BE2C (cell line): ENCODE data around the gene PTPRN2.

Experiments used
- DNase-seq: peaks from one replicate; pipeline ENCODE4 v3.0.0-alpha.2; 2020
- H3K27me3 ChIP-seq: fragments of 250-450 bp; sonication (Bioruptor Pico); 2 replicates; pipeline ENCODE4 v1.5.1; 2020; ENCODE audit warnings: mild to moderate bottlenecking
- H3K36me3 ChIP-seq: fragments of 250-450 bp; sonication (Bioruptor Pico); 2 replicates; pipeline ENCODE4 v1.5.1; 2020; ENCODE audit warnings: mild to moderate bottlenecking
- H3K4me1 ChIP-seq: fragments of 250-450 bp; sonication (Bioruptor Pico); 2 replicates; pipeline ENCODE4 v1.5.1; 2020
- H3K4me3 ChIP-seq: 2 replicates; pipeline ENCODE4 v1.5.1; 2011; ENCODE audit warnings: low read depth, low read length
- H3K9me3 ChIP-seq: fragments of 250-450 bp; sonication (Bioruptor Pico); 2 replicates; pipeline ENCODE4 v1.5.1; 2020
- TF ChIP-seq, protein P1 (sequence below): IDR thresholded peaks from 2 replicates; pipeline ENCODE4 v1.5.1; 2012; ENCODE audit warnings: mild to moderate bottlenecking, low read depth, low read length

Gene PTPRN2

DNA sequence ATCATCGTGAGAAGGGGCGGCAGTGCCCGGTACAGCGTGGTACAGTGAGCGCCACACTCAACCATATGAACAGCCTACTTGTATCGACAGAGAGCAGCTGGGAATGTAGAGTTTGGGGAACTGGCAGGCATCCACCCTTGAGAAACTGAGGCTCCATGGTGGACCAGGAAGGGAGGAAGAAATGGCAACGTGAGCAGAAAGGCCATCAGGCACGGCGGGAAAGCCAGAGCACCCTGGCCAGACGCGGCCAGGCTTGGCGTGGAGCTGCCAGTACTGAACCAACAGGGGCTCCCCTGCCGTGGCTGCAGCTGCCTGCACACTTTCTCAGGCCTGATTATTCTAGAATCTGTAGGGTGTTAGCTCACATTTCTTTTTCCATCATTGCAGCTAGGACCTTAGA is 442.3 kb downstream of the PTPRN2 start:
- H3K27me3 ChIP-seq, result no peaks in the 10 kb centered on the region

DNA sequence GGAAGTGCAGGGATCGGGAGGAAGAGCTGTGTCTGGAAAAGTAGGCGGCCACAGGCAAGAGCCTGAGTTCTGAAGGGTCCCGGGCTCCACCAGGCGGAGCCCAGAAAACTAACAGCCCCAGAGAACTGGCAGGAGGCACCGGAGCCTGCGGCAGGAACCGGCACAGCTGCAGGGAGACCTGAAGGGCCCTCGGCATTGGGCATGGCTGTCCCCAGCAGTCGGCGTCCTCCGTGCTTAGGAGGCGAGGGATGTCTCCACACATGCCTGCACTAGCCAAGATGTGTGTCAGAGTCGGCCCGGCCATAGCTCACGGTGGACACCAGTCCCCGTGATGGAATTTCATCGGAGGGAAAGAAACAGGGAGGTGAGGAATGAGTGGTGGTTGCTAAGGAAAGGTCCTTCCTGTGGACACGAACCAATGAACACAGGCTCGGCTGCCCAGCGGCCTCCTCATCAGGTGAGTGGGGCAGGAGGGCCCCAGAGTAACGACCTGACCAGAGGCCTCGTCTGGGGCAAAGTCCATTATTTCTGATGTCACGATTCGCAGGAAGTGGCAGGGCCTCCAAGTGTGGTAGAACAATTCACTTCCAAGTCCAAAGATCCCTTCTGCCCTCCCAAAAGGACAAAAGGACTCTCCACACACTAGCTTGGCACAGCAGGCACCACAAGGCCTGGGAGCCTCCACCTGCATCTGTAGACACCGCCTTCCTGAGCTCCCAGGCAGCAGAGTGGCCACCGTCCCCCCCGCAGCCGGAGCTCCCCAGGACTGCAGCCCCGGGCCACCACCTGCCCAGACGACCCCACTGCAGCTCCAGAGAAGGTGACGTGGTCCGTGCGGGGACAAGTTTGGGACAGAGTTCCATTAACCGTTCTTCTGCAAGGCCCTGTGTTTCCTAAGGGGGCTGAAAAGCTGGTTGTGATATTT is 444.2 kb downstream of the PTPRN2 start:
- Histone ChIP-seq H3K27me3 (no peaks in the 10 kb centered on the region), H3K4me1 (no peaks in the 10 kb centered on the region), H3K9me3 (no peaks in the 10 kb centered on the region), H3K36me3 (no peaks in the 10 kb centered on the region), H3K4me3 (no peak overlapping the region)
- TF ChIP-seq, protein P1, sequence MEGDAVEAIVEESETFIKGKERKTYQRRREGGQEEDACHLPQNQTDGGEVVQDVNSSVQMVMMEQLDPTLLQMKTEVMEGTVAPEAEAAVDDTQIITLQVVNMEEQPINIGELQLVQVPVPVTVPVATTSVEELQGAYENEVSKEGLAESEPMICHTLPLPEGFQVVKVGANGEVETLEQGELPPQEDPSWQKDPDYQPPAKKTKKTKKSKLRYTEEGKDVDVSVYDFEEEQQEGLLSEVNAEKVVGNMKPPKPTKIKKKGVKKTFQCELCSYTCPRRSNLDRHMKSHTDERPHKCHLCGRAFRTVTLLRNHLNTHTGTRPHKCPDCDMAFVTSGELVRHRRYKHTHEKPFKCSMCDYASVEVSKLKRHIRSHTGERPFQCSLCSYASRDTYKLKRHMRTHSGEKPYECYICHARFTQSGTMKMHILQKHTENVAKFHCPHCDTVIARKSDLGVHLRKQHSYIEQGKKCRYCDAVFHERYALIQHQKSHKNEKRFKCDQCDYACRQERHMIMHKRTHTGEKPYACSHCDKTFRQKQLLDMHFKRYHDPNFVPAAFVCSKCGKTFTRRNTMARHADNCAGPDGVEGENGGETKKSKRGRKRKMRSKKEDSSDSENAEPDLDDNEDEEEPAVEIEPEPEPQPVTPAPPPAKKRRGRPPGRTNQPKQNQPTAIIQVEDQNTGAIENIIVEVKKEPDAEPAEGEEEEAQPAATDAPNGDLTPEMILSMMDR, result no peak
- DNase-seq, result no peak

More for the DNA sequence above, 442.3 kb downstream of the PTPRN2 start:
- no peaks in the 10 kb centered on the region for H3K36me3 ChIP-seq
- H3K4me3 ChIP-seq, result no peak overlapping the region
- TF ChIP-seq, protein P1, result no peak
- H3K4me1 ChIP-seq, result no peaks in the 10 kb centered on the region
- no peaks in the 10 kb centered on the region; the same call in 1 of the 2 replicates for H3K9me3 ChIP-seq
- no peak for DNase-seq

DNA sequence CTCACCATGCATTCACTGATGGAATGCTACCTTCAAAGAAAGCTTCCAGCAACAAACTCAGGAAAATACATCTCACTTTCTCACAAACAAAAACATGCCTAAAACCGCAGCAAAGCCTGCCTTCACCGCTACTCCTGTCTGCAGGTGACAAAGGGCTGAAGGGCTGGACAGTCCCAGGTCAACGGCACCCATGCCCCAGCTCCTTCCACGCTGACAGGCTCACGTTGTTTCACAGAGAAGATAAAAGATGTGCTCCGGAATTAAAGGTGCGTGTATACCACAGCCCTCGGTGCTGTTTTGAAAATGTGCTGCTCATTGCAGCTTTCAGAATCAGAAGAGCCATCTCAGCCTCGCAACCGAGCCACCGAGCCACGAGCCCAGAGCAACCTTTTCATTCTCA is 445.0 kb downstream of the PTPRN2 start:
- Histone ChIP-seq H3K4me1 (no peaks in the 10 kb centered on the region), H3K36me3 (no peaks in the 10 kb centered on the region), H3K4me3 (no peak overlapping the region), H3K27me3 (no peaks in the 10 kb centered on the region), H3K9me3 (no peaks in the 10 kb centered on the region)
- no peak for DNase-seq
- TF ChIP-seq, protein P1, result no peak

DNA sequence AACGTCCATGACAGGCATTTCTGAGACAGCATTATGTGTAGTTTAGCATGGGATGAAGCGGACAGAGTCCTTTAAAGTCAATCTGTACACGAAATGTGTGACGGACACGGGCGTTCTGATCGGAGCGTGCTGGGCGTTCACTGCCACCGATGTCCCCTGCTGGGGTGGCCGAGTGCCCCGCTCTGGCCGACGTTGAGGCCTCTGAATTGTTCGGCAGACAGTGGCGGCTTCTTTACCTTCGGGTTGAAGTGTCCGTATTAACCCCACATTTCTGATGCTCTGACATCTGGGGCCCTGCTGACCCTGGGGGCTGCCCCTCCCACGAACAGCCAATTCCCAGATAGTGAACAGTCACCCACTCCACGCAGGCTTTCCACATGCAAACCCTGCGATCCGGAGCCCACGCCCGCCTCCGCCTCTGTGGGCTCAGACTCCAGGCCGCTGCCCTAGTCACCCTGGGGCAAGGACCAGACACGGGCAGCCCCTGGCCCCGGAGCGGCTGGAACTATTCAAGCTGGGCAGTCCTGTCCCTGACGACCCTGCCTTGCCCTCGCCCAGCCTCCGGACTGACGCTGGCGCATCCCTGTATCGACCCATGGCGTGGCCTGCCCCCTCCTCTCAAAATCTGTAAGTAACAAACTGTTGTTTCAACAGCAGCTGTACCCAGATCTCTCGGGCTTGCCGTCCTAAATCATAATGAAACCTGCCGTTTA is 445.7 kb downstream of the PTPRN2 start:
- TF ChIP-seq, protein P1, result no peak
- Histone ChIP-seq H3K4me3 (no peak overlapping the region), H3K36me3 (no peaks in the 10 kb centered on the region), H3K9me3 (no peaks in the 10 kb centered on the region), H3K27me3 (no peaks in the 10 kb centered on the region), H3K4me1 (no peaks in the 10 kb centered on the region)
- no peak for DNase-seq

DNA sequence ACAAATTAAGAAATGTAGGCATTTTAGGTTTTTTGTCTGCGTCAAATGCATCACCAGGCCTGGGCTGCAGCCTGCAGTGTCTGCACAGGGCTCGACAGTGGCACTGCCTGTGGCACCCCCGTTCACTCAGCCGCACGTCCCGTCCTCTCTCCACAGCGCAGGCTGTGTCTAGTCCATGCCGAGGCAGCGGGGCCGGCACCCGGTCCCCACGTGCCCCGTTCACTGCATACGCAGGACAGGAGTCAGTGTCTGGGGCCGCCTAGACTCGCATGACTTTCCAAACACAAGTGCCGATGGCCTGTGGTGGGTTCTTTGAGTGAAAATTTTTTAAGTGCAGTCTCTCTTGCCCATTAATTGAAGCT is 446.4 kb downstream of the PTPRN2 start:
- Histone ChIP-seq H3K4me3 (no peak overlapping the region), H3K9me3 (no peaks in the 10 kb centered on the region), H3K4me1 (no peaks in the 10 kb centered on the region), H3K36me3 (no peaks in the 10 kb centered on the region), H3K27me3 (no peaks in the 10 kb centered on the region)
- no peak for DNase-seq
- TF ChIP-seq, protein P1, result no peak
